Left lung (tissue), 10 donors: ENCODE results near the gene ADRA2B. TPM values are rescaled to one million over a fixed set of nuclear protein-coding genes. Genes with fewer than 3 reads are reported as not detected.

Source experiments
- ATAC-seq: fragments of 200-7000 bp; cut with Tn5 transposase; one replicate; pipeline ENCODE4 v1.9.1; 2020; ENCODE audit warnings: moderate library complexity
- DNase-seq, 4 donors: peaks; one replicate each; pipeline ENCODE4 v3.0.0-alpha.2; 2013 to 2020
- H3K27ac ChIP-seq, 2 donors: fragments of 200-600 bp; sonication (generic) in 1 of 2; one replicate each; pipeline versions ENCODE4 v1.5.0 to v1.8.0; 2020 to 2021
- H3K27me3 ChIP-seq, 2 donors: fragments of 200-600 bp; sonication (generic) in 1 of 2; one replicate each; pipeline versions ENCODE4 v1.5.0 to v1.8.0; 2020 to 2021
- H3K36me3 ChIP-seq, 2 donors: fragments of 200-600 bp; sonication (generic) in 1 of 2; one replicate each; pipeline versions ENCODE4 v1.5.0 to v1.8.0; 2020 to 2021
- H3K4me1 ChIP-seq, 2 donors: fragments of 200-600 bp; one replicate each; pipeline ENCODE4 v1.8.0; 2021
- H3K4me3 ChIP-seq, 2 donors: fragments of 200-600 bp; sonication (generic) in 1 of 2; one replicate each; pipeline versions ENCODE4 v1.5.0 to v1.8.0; 2020 to 2021; ENCODE audit warnings: mild to moderate bottlenecking in 1 of 2
- H3K9me3 ChIP-seq, 2 donors: fragments of 200-600 bp; sonication (generic) in 1 of 2; one replicate each; pipeline versions ENCODE4 v1.5.0 to v1.8.0; 2020 to 2021
- intact Hi-C, 2 donors: fragments of 100-400 bp; cut with DNase I; formaldehyde crosslinking; loops; one replicate each; pipeline versions ENCODE4 v1.11.2 to v1.14.2; 2022
- polyA plus RNA-seq, 6 donors: library from polyadenylated mRNA; unstranded; fragments of 120-200 nt; gene quantifications; one replicate each; pipeline ENCODE4 v1.2.1, GENCODE V29; 2013; ENCODE audit not compliant: insufficient read length in 6 of 6
- total RNA-seq, 2 donors: library from RNA; stranded (reverse); fragmentation: NEBNext Ultra II Directional; extraction: Animal tissue kit (Norgen Biotek cat#: 25700); gene quantifications; one replicate each; pipeline ENCODE4 v1.2.1, GENCODE V29; 2021
- TF ChIP-seq, protein P1 (sequence below), 2 donors: fragments of 200-600 bp; sonication (generic) in 1 of 2; IDR thresholded peaks; one replicate each; pipeline versions ENCODE4 v1.5.0 to v1.8.0; 2021; ENCODE audit warnings: antibody characterized with exemption in 2 of 2
- donor health status: DM: no; HTN: yes; CAD: no.
- donor health status: DM: no; HTN: no; CAD: no.

The ADRA2B gene
- total and polyA plus RNA-seq, 8 donors = 0.20 to 2.3 (median 1.2) TPM

DNA sequence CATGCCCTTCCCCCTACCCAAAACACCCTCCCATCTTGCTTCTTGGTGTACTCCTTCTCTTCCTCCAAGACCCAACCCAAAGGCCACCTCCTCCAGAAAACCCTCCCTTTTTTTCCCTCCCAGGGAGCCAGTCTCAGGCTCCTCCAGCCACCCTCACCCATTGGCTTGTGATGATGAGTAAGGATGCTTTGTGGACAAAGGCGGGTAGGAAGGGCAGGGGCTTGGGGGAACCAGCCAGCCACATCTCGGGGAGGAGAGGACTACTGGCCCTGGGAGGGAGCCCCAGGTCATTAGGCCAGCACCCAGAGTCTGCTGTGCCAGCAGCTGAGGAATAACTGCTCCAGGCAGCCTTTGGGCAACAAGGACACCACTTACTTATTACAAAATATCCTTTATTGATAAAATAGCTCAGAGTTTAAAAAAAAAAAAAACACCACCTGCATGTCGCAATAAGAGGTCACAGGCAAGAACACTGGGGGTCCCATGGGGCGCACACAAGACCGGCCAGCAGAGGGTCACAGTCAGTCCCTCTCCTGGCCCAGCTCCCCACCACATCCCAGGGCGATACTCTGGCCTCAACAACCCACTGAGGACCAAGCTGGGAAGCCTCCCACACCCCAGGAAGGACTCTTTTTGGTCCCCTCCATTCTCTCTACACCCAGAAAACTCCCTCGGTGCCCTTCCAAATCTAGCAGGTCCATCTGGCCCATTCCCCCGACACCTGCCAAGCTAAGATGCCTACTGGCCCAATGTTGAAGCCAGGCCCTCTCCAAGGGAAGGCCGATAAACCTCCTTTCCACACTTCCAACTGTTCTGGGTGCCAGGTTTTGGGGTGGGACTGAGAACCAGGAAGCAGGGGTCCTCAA, 3.6 kb downstream of the ADRA2B start:
- TF ChIP-seq, protein P1, sequence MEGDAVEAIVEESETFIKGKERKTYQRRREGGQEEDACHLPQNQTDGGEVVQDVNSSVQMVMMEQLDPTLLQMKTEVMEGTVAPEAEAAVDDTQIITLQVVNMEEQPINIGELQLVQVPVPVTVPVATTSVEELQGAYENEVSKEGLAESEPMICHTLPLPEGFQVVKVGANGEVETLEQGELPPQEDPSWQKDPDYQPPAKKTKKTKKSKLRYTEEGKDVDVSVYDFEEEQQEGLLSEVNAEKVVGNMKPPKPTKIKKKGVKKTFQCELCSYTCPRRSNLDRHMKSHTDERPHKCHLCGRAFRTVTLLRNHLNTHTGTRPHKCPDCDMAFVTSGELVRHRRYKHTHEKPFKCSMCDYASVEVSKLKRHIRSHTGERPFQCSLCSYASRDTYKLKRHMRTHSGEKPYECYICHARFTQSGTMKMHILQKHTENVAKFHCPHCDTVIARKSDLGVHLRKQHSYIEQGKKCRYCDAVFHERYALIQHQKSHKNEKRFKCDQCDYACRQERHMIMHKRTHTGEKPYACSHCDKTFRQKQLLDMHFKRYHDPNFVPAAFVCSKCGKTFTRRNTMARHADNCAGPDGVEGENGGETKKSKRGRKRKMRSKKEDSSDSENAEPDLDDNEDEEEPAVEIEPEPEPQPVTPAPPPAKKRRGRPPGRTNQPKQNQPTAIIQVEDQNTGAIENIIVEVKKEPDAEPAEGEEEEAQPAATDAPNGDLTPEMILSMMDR (IDR thresholded peaks at IDR 0.05) = no peak
- Histone ChIP-seq H3K27ac (no peak overlapping the region), H3K27me3 (peaks cover 18 to 48% of the 10 kb centered on the region in 2 donors), H3K4me1 (peaks cover 4 to 15% of the 10 kb centered on the region in 2 donors), H3K9me3 (no peaks in the 10 kb centered on the region), H3K4me3 (no peak overlapping the region), H3K36me3 (no peaks in the 10 kb centered on the region)
- no peak for ATAC-seq
- peak in 1 of 4 donors; percentile 23 for DNase-seq
- intact Hi-C loops = no loop called here

DNA sequence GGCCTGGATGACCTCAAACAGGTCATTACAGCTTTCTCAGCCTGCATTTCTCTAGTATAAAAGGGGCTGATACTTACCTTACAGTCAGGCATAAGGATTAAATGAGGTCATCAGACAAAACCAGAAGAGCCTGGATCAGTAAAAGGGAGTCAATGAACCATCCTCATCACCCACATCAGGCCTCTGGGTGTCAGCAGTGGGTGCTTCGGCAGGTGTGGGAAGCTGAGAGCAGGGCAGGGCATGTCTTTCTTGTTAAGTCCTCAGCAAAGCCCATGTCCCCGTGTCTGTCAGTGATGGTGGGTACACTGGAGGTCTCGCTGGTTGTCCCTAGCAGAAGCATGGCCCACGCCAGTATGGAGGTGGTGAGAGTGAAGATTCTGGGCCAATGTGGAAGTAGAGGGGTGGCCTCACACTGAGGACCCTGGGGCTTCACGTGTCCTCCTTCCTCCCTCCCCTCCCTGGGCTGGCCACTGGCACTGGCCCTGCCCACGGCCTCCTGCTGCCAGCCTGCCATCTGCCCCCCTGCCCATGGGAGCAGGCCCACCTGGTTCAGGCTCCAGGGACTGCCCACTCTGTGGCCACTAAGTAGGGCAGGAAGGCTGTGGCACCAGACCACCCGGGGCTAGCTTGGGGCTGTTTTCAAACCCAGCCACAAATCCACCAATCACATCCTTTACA, 4.4 kb downstream of the ADRA2B start:
- intact Hi-C loops = no loop called here

DNA sequence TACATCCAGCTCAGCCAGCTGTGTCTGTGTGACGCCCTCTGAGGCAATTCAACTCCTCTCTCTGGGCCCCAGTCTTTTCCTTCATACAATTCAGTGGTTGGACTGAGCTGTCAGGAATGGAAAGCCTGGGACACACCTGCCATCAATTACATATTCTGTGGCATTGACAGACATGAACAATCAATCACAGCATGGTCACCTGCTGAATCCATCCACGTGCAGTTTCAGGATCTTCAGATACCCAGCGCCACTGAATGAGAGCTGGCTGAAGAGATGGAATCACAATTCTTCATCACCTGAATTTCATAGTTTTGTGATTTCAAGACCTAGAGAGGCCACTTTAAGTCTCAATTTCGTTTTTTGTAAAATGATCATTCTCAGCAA, 5.1 kb downstream of the ADRA2B start:
- Histone ChIP-seq H3K36me3 (no peaks in the 10 kb centered on the region), H3K27ac (no peak overlapping the region), H3K4me3 (no peak overlapping the region), H3K4me1 (peaks cover 3 to 4% of the 10 kb centered on the region in 2 donors), H3K27me3 (peaks cover 12 to 34% of the 10 kb centered on the region in 2 donors), H3K9me3 (no peaks in the 10 kb centered on the region)
- intact Hi-C loops = no loop called here
- no peak for ATAC-seq
- no peak for DNase-seq
- TF ChIP-seq, protein P1 (IDR thresholded peaks at IDR 0.05) = no peak

More for the DNA sequence above, 4.4 kb downstream of the ADRA2B start:
- Histone ChIP-seq H3K27ac (no peak overlapping the region), H3K4me3 (no peak overlapping the region), H3K4me1 (peaks cover 4 to 11% of the 10 kb centered on the region in 2 donors), H3K9me3 (no peaks in the 10 kb centered on the region), H3K36me3 (no peaks in the 10 kb centered on the region), H3K27me3 (peaks cover 18 to 41% of the 10 kb centered on the region in 2 donors)
- no peak for ATAC-seq
- DNase-seq = peak in 2 of 4 donors; percentile 13 to 59
- TF ChIP-seq, protein P1 (IDR thresholded peaks at IDR 0.05) = no peak

DNA sequence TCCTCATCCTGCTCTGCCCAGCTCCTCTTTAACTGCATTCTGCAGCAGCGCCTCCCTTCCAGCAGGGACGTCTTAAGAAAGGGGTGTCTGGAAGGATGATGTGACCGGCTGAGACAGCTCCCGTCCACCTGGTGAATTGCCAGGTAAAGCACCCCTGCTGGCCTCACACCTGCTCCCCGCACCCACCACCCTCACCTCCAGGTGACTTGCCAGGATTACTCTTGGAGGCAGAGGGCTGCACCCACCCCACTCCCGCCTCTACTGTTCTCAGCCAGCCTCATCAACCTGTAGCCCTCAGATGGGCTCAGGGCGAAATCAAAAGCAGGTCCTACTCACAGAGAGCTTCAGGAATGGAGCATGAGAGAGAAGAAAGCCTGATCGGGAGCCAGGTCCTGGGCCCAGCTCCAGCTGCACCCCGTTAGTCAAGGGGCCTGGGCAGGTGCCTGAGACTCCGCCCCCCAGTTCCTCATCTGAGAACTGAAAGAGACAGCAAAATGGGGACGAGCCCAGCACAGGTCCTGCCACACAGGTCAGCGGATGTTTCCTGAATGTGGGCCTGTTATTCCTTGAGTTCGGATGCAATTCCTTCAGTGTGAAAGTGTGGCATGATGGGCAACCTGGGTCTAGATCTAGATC, 5.6 kb downstream of the ADRA2B start:
- TF ChIP-seq, protein P1 (IDR thresholded peaks at IDR 0.05) = no peak
- Histone ChIP-seq H3K36me3 (no peaks in the 10 kb centered on the region), H3K4me3 (no peak overlapping the region), H3K27me3 (peaks cover 7 to 29% of the 10 kb centered on the region in 2 donors), H3K9me3 (peaks cover 0 to 4% of the 10 kb centered on the region in 2 donors), H3K4me1 (no peaks in the 10 kb centered on the region), H3K27ac (no peak overlapping the region)
- ATAC-seq (no peak), DNase-seq (peak in 2 of 4 donors; percentile 27 to 55)
- intact Hi-C loops = no loop called here
